Measurements from ENCODE around the gene SPEM3.

Gene SPEM3

GRCh38 chr17:7423679-7424078, 5.0 kb upstream of the SPEM3 start:
- no peak for DNase-seq

GRCh38 chr17:7425316-7425715, 3.3 kb upstream of the SPEM3 start, which contains the start of gene SPEM2:
Gene SPEM2, plus strand, starts transcription at chr17:7425616. Its CDS starts 73 bp downstream, at chr17:7425689.
- DNase-seq = no peak

GRCh38 chr17:7425756-7426155, 2.9 kb upstream of the SPEM3 start:
- no peak for DNase-seq

- no peak for DNase-seq
These were observed 2.3 kb upstream of the SPEM3 start for GRCh38 chr17:7426203-7426863.

- DNase-seq = no peak
These were observed 1.7 kb upstream of the SPEM3 start for GRCh38 chr17:7426896-7427489.

- no peak for DNase-seq
These were observed 1.1 kb upstream of the SPEM3 start for GRCh38 chr17:7427549-7427948.

GRCh38 chr17:7429722-7430121, 1.1 kb downstream of the SPEM3 start:
- no peak for DNase-seq

- no peak for DNase-seq
These were observed 2.6 kb downstream of the SPEM3 start for GRCh38 chr17:7431231-7431630.

GRCh38 chr17:7432296-7432695, 3.6 kb downstream of the SPEM3 start:
- DNase-seq = no peak

- peak; percentile 47 for DNase-seq
These were observed 7.3 kb downstream of the SPEM3 start for GRCh38 chr17:7435676-7436555.

- DNase-seq = peak; percentile 79
These were observed 8.1 kb downstream of the SPEM3 start for GRCh38 chr17:7436556-7437368.

- no peak for DNase-seq
These were observed 8.8 kb downstream of the SPEM3 start for GRCh38 chr17:7437369-7437863.

- peak; percentile 57 for DNase-seq
These were observed 9.4 kb downstream of the SPEM3 start for GRCh38 chr17:7437950-7438614.

- DNase-seq = no peak
These were observed 10.2 kb downstream of the SPEM3 start for GRCh38 chr17:7438656-7439460.

GRCh38 chr17:7439462-7440112, 10.9 kb downstream of the SPEM3 start, which contains the start of gene FGF11:
Gene FGF11, plus strand, starts transcription at chr17:7439512. Its CDS starts 109 bp downstream, at chr17:7439621.
- no peak for DNase-seq

- peak; percentile 12 for DNase-seq
These were observed 11.6 kb downstream of the SPEM3 start for GRCh38 chr17:7440113-7440833.

- DNase-seq = no peak
These were observed 12.2 kb downstream of the SPEM3 start for GRCh38 chr17:7440834-7441195.

- no peak for DNase-seq
These were observed 12.6 kb downstream of the SPEM3 start for GRCh38 chr17:7441266-7441665.

GRCh38 chr17:7442142-7442541, 13.5 kb downstream of the SPEM3 start:
- no peak for DNase-seq
